Stimulated activated CD4-positive, alpha-beta T cell treated with anti-CD3 and anti-CD28 coated beads, Interleukin-12 subunit alpha, Interleukin-12 subunit beta, amount 100 ng/mL, for 48 hours (primary cell): ENCODE measurements around the gene CEP43.
A peak's percentile ranks its signal among the peaks of the same experiment; 100 is the strongest.

ENCODE experiments used
- DNase-seq, 3 donors: peaks; one replicate each; pipeline ENCODE4 v3.0.0-alpha.2; 2020; ENCODE audit warnings: low read depth in 2 of 3, low spot score in 1 of 3

Gene CEP43

GRCh38 chr6:166999145-166999883 lies at the start of gene CEP43:
CEP43 (plus strand) TSS chr6:166999397; CDS start chr6:166999413, 16 bp downstream.
- DNase-seq, result peak; percentile 69 to 84 (median 75)

GRCh38 chr6:166949528-166950442 lies 49.4 kb upstream of the CEP43 start:
- DNase-seq, result no peak

- DNase-seq, result no peak
Observed at GRCh38 chr6:166950443-166950821, 48.8 kb upstream of the CEP43 start.

GRCh38 chr6:166950892-166951669 lies 48.1 kb upstream of the CEP43 start:
- peak; percentile 66 to 86 (median 74) for DNase-seq

GRCh38 chr6:166951670-166952060 lies 47.5 kb upstream of the CEP43 start:
- no peak for DNase-seq

- no peak for DNase-seq
Observed at GRCh38 chr6:166952121-166952520, 47.1 kb upstream of the CEP43 start.

- DNase-seq, result no peak
Observed at GRCh38 chr6:166952567-166953486, 46.4 kb upstream of the CEP43 start.

GRCh38 chr6:166954118-166954713 lies 45.0 kb upstream of the CEP43 start:
- DNase-seq, result no peak

- no peak for DNase-seq
Observed at GRCh38 chr6:166955121-166955864, 43.9 kb upstream of the CEP43 start.

- DNase-seq, result no peak
Observed at GRCh38 chr6:166955865-166956443, 43.2 kb upstream of the CEP43 start.

- DNase-seq, result peak; percentile 98 to 100 (median 99)
Observed at GRCh38 chr6:166956444-166957086, 42.6 kb upstream of the CEP43 start, which contains the start of gene RNASET2. RNASET2 (minus strand) TSS chr6:166956550; CDS start chr6:166956182, 368 bp downstream.

GRCh38 chr6:166957087-166957804 lies 42.0 kb upstream of the CEP43 start:
- peak in 2 of 3 donors; percentile 34 to 47 for DNase-seq

- DNase-seq, result no peak
Observed at GRCh38 chr6:166957805-166958076, 41.5 kb upstream of the CEP43 start.

GRCh38 chr6:166958926-166959861 lies 40.0 kb upstream of the CEP43 start:
- DNase-seq, result no peak

- DNase-seq, result no peak
Observed at GRCh38 chr6:166959911-166960608, 39.1 kb upstream of the CEP43 start.

GRCh38 chr6:166960609-166960978 lies 38.6 kb upstream of the CEP43 start:
- no peak for DNase-seq
